OCI-LY3 (cell line): Measurements from ENCODE around the gene WDR43.

Experiments used
- EZH2phosphoT487 ChIP-seq: fragments of 200-600 bp; shearing (Covaris generic); IDR thresholded peaks from 2 replicates; pipeline ENCODE4 v1.6.1; 2018; ENCODE audit warnings: antibody characterized with exemption, mixed run types, low read depth
- TF ChIP-seq, protein P1 (sequence below): fragments of 200-600, 300-600 bp; sonication (generic); IDR thresholded peaks from 2 replicates; pipeline ENCODE4 v1.5.1; 2014; ENCODE audit warnings: antibody characterized with exemption, low read length, low read depth

GRCh38 chr2:28990445-28990844 is 96.0 kb downstream of the WDR43 start:
- TF ChIP-seq, protein P1, sequence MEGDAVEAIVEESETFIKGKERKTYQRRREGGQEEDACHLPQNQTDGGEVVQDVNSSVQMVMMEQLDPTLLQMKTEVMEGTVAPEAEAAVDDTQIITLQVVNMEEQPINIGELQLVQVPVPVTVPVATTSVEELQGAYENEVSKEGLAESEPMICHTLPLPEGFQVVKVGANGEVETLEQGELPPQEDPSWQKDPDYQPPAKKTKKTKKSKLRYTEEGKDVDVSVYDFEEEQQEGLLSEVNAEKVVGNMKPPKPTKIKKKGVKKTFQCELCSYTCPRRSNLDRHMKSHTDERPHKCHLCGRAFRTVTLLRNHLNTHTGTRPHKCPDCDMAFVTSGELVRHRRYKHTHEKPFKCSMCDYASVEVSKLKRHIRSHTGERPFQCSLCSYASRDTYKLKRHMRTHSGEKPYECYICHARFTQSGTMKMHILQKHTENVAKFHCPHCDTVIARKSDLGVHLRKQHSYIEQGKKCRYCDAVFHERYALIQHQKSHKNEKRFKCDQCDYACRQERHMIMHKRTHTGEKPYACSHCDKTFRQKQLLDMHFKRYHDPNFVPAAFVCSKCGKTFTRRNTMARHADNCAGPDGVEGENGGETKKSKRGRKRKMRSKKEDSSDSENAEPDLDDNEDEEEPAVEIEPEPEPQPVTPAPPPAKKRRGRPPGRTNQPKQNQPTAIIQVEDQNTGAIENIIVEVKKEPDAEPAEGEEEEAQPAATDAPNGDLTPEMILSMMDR, result no peak
- TF ChIP-seq EZH2phosphoT487, result no peak
